Loucy (cell line): ENCODE results near the gene NSD2.

ENCODE experiments used
- H2AFZ ChIP-seq: fragments of 200-600 bp; sonication (generic); 2 replicates; pipeline ENCODE4 v1.6.0; 2016; ENCODE audit warnings: antibody characterized with exemption, mild to moderate bottlenecking, low read length, moderate library complexity
- H3F3A ChIP-seq: fragments of 200-600 bp; 2 replicates; pipeline ENCODE4 v1.6.0; 2016; ENCODE audit warnings: antibody characterized with exemption, low read depth, mild to moderate bottlenecking
- H3K27me3 ChIP-seq: fragments of 200-600 bp; sonication (generic); 2 replicates; pipeline ENCODE4 v1.6.1; 2014; ENCODE audit warnings: low read length, mild to moderate bottlenecking; ENCODE audit not compliant: insufficient read depth, poor library complexity, severe bottlenecking
- H3K36me3 ChIP-seq: fragments of 200-600 bp; sonication (generic); 2 replicates; pipeline ENCODE4 v1.6.1; 2016; ENCODE audit warnings: low read length; ENCODE audit not compliant: insufficient read depth
- H3K4me1 ChIP-seq: fragments of 200-600 bp; sonication (generic); 2 replicates; pipeline ENCODE4 v1.5.1; 2014; ENCODE audit warnings: low read length, mild to moderate bottlenecking; ENCODE audit not compliant: insufficient read depth, poor library complexity, severe bottlenecking
- H3K4me2 ChIP-seq: fragments of 200-600 bp; sonication (generic); 2 replicates; pipeline ENCODE4 v1.6.0; 2014; ENCODE audit warnings: antibody characterized with exemption, low read length, low read depth, mild to moderate bottlenecking; ENCODE audit not compliant: poor library complexity, severe bottlenecking
- H3K4me3 ChIP-seq: fragments of 200-600 bp; sonication (generic); 2 replicates; pipeline ENCODE4 v1.5.1; 2014; ENCODE audit warnings: low read length, mild to moderate bottlenecking, mixed read lengths; ENCODE audit not compliant: poor library complexity, severe bottlenecking
- H3K79me2 ChIP-seq: fragments of 200-600 bp; sonication (generic); 2 replicates; pipeline ENCODE4 v1.6.1; 2014; ENCODE audit warnings: low read length; ENCODE audit not compliant: insufficient read depth
- H3K9ac ChIP-seq: fragments of 200-600 bp; sonication (generic); 2 replicates; pipeline ENCODE4 v1.6.0; 2014; ENCODE audit warnings: mild to moderate bottlenecking, low read depth, low read length, moderate library complexity; ENCODE audit not compliant: poor library complexity, severe bottlenecking
- H3K9me2 ChIP-seq: fragments of 200-600 bp; sonication (generic); replicated peaks from 2 replicates; pipeline ENCODE4 v1.6.1; 2016; ENCODE audit warnings: low read depth, low read length, mixed read lengths
- H3K9me3 ChIP-seq: fragments of 200-600 bp; sonication (generic); 2 replicates; pipeline ENCODE4 v1.6.1; 2014; ENCODE audit warnings: mild to moderate bottlenecking, antibody characterized with exemption, low read length, low read depth; ENCODE audit not compliant: insufficient read depth
- H4K20me1 ChIP-seq: fragments of 200-600 bp; sonication (generic); 2 replicates; pipeline ENCODE4 v1.6.0; 2014; ENCODE audit warnings: antibody characterized with exemption, low read length, mild to moderate bottlenecking; ENCODE audit not compliant: insufficient read depth, poor library complexity, severe bottlenecking
- CTCF ChIP-seq: fragments of 200-600 bp; sonication (generic); conservative IDR thresholded peaks from 2 replicates; pipeline ENCODE4 v1.5.1; 2014; ENCODE audit warnings: mild to moderate bottlenecking, antibody characterized with exemption, low read length
- EZH2phosphoT487 ChIP-seq: fragments of 200-600 bp; IDR thresholded peaks from 2 replicates; pipeline ENCODE4 v1.6.1; 2018; ENCODE audit warnings: antibody characterized with exemption, mild to moderate bottlenecking, moderate library complexity, borderline replicate concordance

NSD2 gene

GRCh38 chr4:1850276-1850675 lies 20.9 kb upstream of the NSD2 start:
- peaks cover 32% of the 10 kb centered on the region for H3K4me1 ChIP-seq
- H3K36me3 ChIP-seq = peaks cover 6% of the 10 kb centered on the region; the same call in 1 of the 2 replicates
- H3K9me2 ChIP-seq = no peaks in the 10 kb centered on the region
- H3K4me2 ChIP-seq = no peak overlapping the region
- peaks cover 19% of the 10 kb centered on the region for H4K20me1 ChIP-seq
- no peak overlapping the region for H3K4me3 ChIP-seq
- H3K79me2 ChIP-seq = peaks cover 50% of the 10 kb centered on the region
- no peak overlapping the region for H2AFZ ChIP-seq
- H3K9me3 ChIP-seq = no peaks in the 10 kb centered on the region
- no peaks in the 10 kb centered on the region for H3K27me3 ChIP-seq
- TF ChIP-seq EZH2phosphoT487 (no peak), CTCF (no peak)
- no peak overlapping the region for H3K9ac ChIP-seq
- H3F3A ChIP-seq = no peaks in the 10 kb centered on the region

- peak overlapping the region; percentile 43 for H3K4me2 ChIP-seq
- peaks cover 55% of the 10 kb centered on the region for H3K79me2 ChIP-seq
Measured at GRCh38 chr4:1851160-1851559, 20.0 kb upstream of the NSD2 start.

GRCh38 chr4:1851575-1852410 lies 19.4 kb upstream of the NSD2 start:
- Histone ChIP-seq H3K9me2 (no peaks in the 10 kb centered on the region), H3K4me2 (peak overlapping the region; percentile 43)

More at GRCh38 chr4:1851160-1851559, 20.0 kb upstream of the NSD2 start:
- Histone ChIP-seq H3F3A (no peaks in the 10 kb centered on the region), H4K20me1 (peaks cover 20% of the 10 kb centered on the region), H3K9ac (peak overlapping the region; percentile 26), H3K36me3 (peaks cover 6% of the 10 kb centered on the region; the same call in 1 of the 2 replicates), H3K9me3 (no peaks in the 10 kb centered on the region), H2AFZ (no peak overlapping the region), H3K4me1 (peaks cover 32% of the 10 kb centered on the region), H3K27me3 (no peaks in the 10 kb centered on the region), H3K4me3 (no peak overlapping the region), H3K9me2 (no peaks in the 10 kb centered on the region)
- TF ChIP-seq EZH2phosphoT487 (no peak), CTCF (no peak)

More at GRCh38 chr4:1851575-1852410, 19.4 kb upstream of the NSD2 start:
- Histone ChIP-seq H3K27me3 (no peaks in the 10 kb centered on the region), H4K20me1 (peaks cover 20% of the 10 kb centered on the region), H3F3A (no peaks in the 10 kb centered on the region), H2AFZ (no peak overlapping the region), H3K36me3 (peaks cover 2% of the 10 kb centered on the region; the same call in 1 of the 2 replicates), H3K79me2 (peaks cover 57% of the 10 kb centered on the region), H3K4me3 (no peak overlapping the region), H3K9ac (peak overlapping the region; percentile 26), H3K9me3 (no peaks in the 10 kb centered on the region), H3K4me1 (peaks cover 32% of the 10 kb centered on the region)
- no peak for TF ChIP-seq CTCF
- TF ChIP-seq EZH2phosphoT487 = no peak
